ENCODE measurements around the gene RASA2.
"Not testable (repeated sequence)": the region's sequence is repeated elsewhere in the genome, so short reads cannot be mapped to it uniquely, and the experiment has no call there.

RASA2 gene

GRCh38 chr3:141478139-141478538 lies 8.7 kb upstream of the RASA2 start:
- no peak for DNase-seq (ENCODE audit: low spot score)
- no peak for TF ChIP-seq CTCF (conservative IDR thresholded peaks at IDR 0.05; ENCODE audit: low read depth)
- H3K27ac ChIP-seq: no peak overlapping the region
- ChIA-PET POLR2A (ENCODE audit: low non-redundant PET) (no interaction called here), CTCF (no interaction called here)

- DNase-seq (ENCODE audit: low spot score); H3K27ac ChIP-seq; CTCF ChIA-PET; POLR2A ChIA-PET (ENCODE audit: low non-redundant PET): not testable (repeated sequence)
Measured at GRCh38 chr3:141478840-141479239, 8.0 kb upstream of the RASA2 start.

GRCh38 chr3:141482245-141482922 lies 4.4 kb upstream of the RASA2 start:
- ChIA-PET CTCF (interaction anchor here (0.8 kb wide), 1 partner anchor 130 kb away, joined by 5 read pairs; no protein-coding TSS in a partner anchor), POLR2A (ENCODE audit: low non-redundant PET) (no interaction called here)
- H3K27ac ChIP-seq: no peak overlapping the region
- no peak for TF ChIP-seq CTCF (conservative IDR thresholded peaks at IDR 0.05; ENCODE audit: low read depth)
- peak; percentile 78 for DNase-seq (ENCODE audit: low spot score)

- ChIA-PET CTCF (interaction anchor here (0.5 kb wide), 1 partner anchor 428 kb away, joined by 4 read pairs; no protein-coding TSS in a partner anchor), POLR2A (ENCODE audit: low non-redundant PET) (no interaction called here)
- no peak for DNase-seq (ENCODE audit: low spot score)
- TF ChIP-seq CTCF (conservative IDR thresholded peaks at IDR 0.05; ENCODE audit: low read depth): no peak
- no peak overlapping the region for H3K27ac ChIP-seq
Measured at GRCh38 chr3:141484701-141485287, 2.0 kb upstream of the RASA2 start.

GRCh38 chr3:141485641-141486495 lies 959 bp upstream of the RASA2 start:
- TF ChIP-seq CTCF (conservative IDR thresholded peaks at IDR 0.05; ENCODE audit: low read depth): no peak
- DNase-seq (ENCODE audit: low spot score): peak; percentile 64
- H3K27ac ChIP-seq: peak overlapping the region; percentile 95
- POLR2A ChIA-PET (ENCODE audit: low non-redundant PET): no interaction called here
- CTCF ChIA-PET: interaction anchor here (0.6 to 0.7 kb wide), 2 partner anchors 18 to 72 kb away, joined by 3 read pairs; no protein-coding TSS in a partner anchor

GRCh38 chr3:141486496-141486745 lies 406 bp upstream of the RASA2 start:
- no peak for TF ChIP-seq CTCF (conservative IDR thresholded peaks at IDR 0.05; ENCODE audit: low read depth)
- CTCF ChIA-PET: interaction anchor here (0.6 kb wide), 1 partner anchor 71 kb away, joined by 3 read pairs; no protein-coding TSS in a partner anchor
- POLR2A ChIA-PET (ENCODE audit: low non-redundant PET): no interaction called here
- H3K27ac ChIP-seq: peak overlapping the region; percentile 95
- no peak for DNase-seq (ENCODE audit: low spot score)
